COLO668 (cell line): Measurements from ENCODE around the gene HYOU1.
"Not testable (repeated sequence)": the region's sequence is repeated elsewhere in the genome, so short reads cannot be mapped to it uniquely, and the experiment has no call there.

Experiments used
- DNase-seq: peaks from one replicate; lab custom pipeline; 2025; ENCODE audit not compliant: unreplicated experiment; lab: John Stamatoyannopoulos, UW

Gene HYOU1

GRCh38 chr11:119057000-119057769 is at the start of gene HYOU1:
Gene HYOU1, minus strand, starts transcription at chr11:119057205. Its CDS starts 1,045 bp downstream, at chr11:119056160.
- DNase-seq, result peak; percentile 99

GRCh38 chr11:119103793-119104192 is 46.8 kb upstream of the HYOU1 start:
- no peak for DNase-seq

- not testable (repeated sequence) for DNase-seq
Observed at GRCh38 chr11:119103161-119103664, 46.2 kb upstream of the HYOU1 start.

GRCh38 chr11:119101759-119102423 is 44.9 kb upstream of the HYOU1 start, which contains the start of gene DPAGT1:
Gene DPAGT1, minus strand, starts transcription at chr11:119101853. Its CDS starts 198 bp downstream, at chr11:119101655.
- peak; percentile 88 for DNase-seq

- DNase-seq, result peak; percentile 51
Observed at GRCh38 chr11:119100994-119101758, 44.2 kb upstream of the HYOU1 start.

GRCh38 chr11:119100246-119100970 is 43.4 kb upstream of the HYOU1 start:
- peak; percentile 10 for DNase-seq

- no peak for DNase-seq
Observed at GRCh38 chr11:119099711-119100110, 42.7 kb upstream of the HYOU1 start.

- peak; percentile 97 for DNase-seq
Observed at GRCh38 chr11:119095066-119095880, 38.3 kb upstream of the HYOU1 start.

GRCh38 chr11:119094816-119095065 is 37.7 kb upstream of the HYOU1 start:
- peak; percentile 79 for DNase-seq

GRCh38 chr11:119093942-119094815 is 37.2 kb upstream of the HYOU1 start:
- DNase-seq, result peak; percentile 63

- peak; percentile 21 for DNase-seq
Observed at GRCh38 chr11:119092880-119093842, 36.2 kb upstream of the HYOU1 start.

- DNase-seq, result no peak
Observed at GRCh38 chr11:119091966-119092879, 35.2 kb upstream of the HYOU1 start.

- DNase-seq, result peak; percentile 7
Observed at GRCh38 chr11:119091178-119091577, 34.2 kb upstream of the HYOU1 start.

- no peak for DNase-seq
Observed at GRCh38 chr11:119089319-119089718, 32.3 kb upstream of the HYOU1 start.

- DNase-seq, result no peak
Observed at GRCh38 chr11:119088406-119088805, 31.4 kb upstream of the HYOU1 start.

- peak; percentile 70 for DNase-seq
Observed at GRCh38 chr11:119087747-119088241, 30.8 kb upstream of the HYOU1 start.

- no peak for DNase-seq
Observed at GRCh38 chr11:119087123-119087522, 30.1 kb upstream of the HYOU1 start.
